HG03095 (cell line): Measurements from ENCODE around the gene PHYHD1.
A peak's percentile ranks its signal among the peaks of the same experiment; 100 is the strongest.
"Not testable (repeated sequence)": the region's sequence is repeated elsewhere in the genome, so short reads cannot be mapped to it uniquely, and the experiment has no call there.

ENCODE experiments used
- ATAC-seq: cut with Tn5 transposase; IDR thresholded peaks from one replicate; pipeline ENCODE4 v1.9.1; 2021; ENCODE audit warnings: moderate library complexity; ENCODE audit not compliant: unreplicated experiment

The PHYHD1 gene

GRCh38 chr9:128919402-128920089 is 1.2 kb upstream of the PHYHD1 start:
- ATAC-seq: no peak

GRCh38 chr9:128921881-128922763 is 1.3 kb downstream of the PHYHD1 start:
- no peak for ATAC-seq

GRCh38 chr9:128923493-128923883 is 2.7 kb downstream of the PHYHD1 start:
- no peak for ATAC-seq

- ATAC-seq: no peak
Measured at GRCh38 chr9:128927731-128928411, 7.1 kb downstream of the PHYHD1 start.

- no peak for ATAC-seq
Measured at GRCh38 chr9:128928624-128929023, 7.8 kb downstream of the PHYHD1 start.

- ATAC-seq: no peak
Measured at GRCh38 chr9:128929560-128929959, 8.8 kb downstream of the PHYHD1 start.

GRCh38 chr9:128933731-128934130 is 12.9 kb downstream of the PHYHD1 start:
- no peak for ATAC-seq

- no peak for ATAC-seq
Measured at GRCh38 chr9:128936171-128936865, 15.5 kb downstream of the PHYHD1 start.

GRCh38 chr9:128937310-128938165 is 16.8 kb downstream of the PHYHD1 start:
- ATAC-seq: no peak

GRCh38 chr9:128940271-128940921 is 19.6 kb downstream of the PHYHD1 start:
- no peak for ATAC-seq

GRCh38 chr9:128940946-128941755 is 20.4 kb downstream of the PHYHD1 start:
- ATAC-seq: no peak

- ATAC-seq: no peak
Measured at GRCh38 chr9:128943832-128944620, 23.2 kb downstream of the PHYHD1 start.

- ATAC-seq: not testable (repeated sequence)
Measured at GRCh38 chr9:128944966-128945365, 24.2 kb downstream of the PHYHD1 start.

GRCh38 chr9:128945798-128946501 is 25.2 kb downstream of the PHYHD1 start:
- ATAC-seq: no peak

GRCh38 chr9:128946571-128947276 is 25.9 kb downstream of the PHYHD1 start:
- ATAC-seq: peak; percentile 21

- no peak for ATAC-seq
Measured at GRCh38 chr9:128947277-128947526, 26.4 kb downstream of the PHYHD1 start.
